H9 (cell line): ENCODE measurements around the gene SULF2. TPM values are rescaled to one million over a fixed set of nuclear protein-coding genes. Genes with fewer than 3 reads are reported as not detected.

Source experiments
- DNase-seq: peaks from one replicate; pipeline ENCODE4 v3.0.0-alpha.2; 2017
- H2AFZ ChIP-seq: one replicate; pipeline ENCODE4 v1.6.1; 2013; ENCODE audit warnings: mild to moderate bottlenecking, low read length, control low read depth, moderate library complexity
- H2AK5ac ChIP-seq: 2 replicates; pipeline ENCODE4 v1.6.1; 2013; ENCODE audit warnings: low read length, control low read depth, mixed read lengths; ENCODE audit not compliant: insufficient read length
- H2BK120ac ChIP-seq: one replicate; pipeline ENCODE4 v1.6.1; 2013; ENCODE audit warnings: low read depth, mild to moderate bottlenecking, low read length, control low read depth, inconsistent platforms; ENCODE audit not compliant: poor library complexity, severe bottlenecking
- H2BK12ac ChIP-seq: 2 replicates; pipeline ENCODE4 v1.6.1; 2013; ENCODE audit warnings: low read length, control low read depth, mixed read lengths, low read depth; ENCODE audit not compliant: insufficient read length
- H2BK15ac ChIP-seq: 2 replicates; pipeline ENCODE4 v1.6.1; 2013; ENCODE audit warnings: low read depth, low read length, control low read depth
- H2BK20ac ChIP-seq: one replicate; pipeline ENCODE4 v1.6.1; 2013; ENCODE audit warnings: low read depth, mild to moderate bottlenecking, low read length, control low read depth, inconsistent platforms; ENCODE audit not compliant: poor library complexity, severe bottlenecking
- H2BK5ac ChIP-seq: 2 replicates; pipeline ENCODE4 v1.6.1; 2013; ENCODE audit warnings: low read length, control low read depth, mixed read lengths; ENCODE audit not compliant: insufficient read length
- H3K14ac ChIP-seq: 2 replicates; pipeline ENCODE4 v1.6.1; 2013; ENCODE audit warnings: low read length, control low read depth; ENCODE audit not compliant: insufficient read depth
- H3K18ac ChIP-seq: 2 replicates; pipeline ENCODE4 v1.6.1; 2013; ENCODE audit warnings: low read depth, mild to moderate bottlenecking, mixed read lengths, low read length, control low read depth; ENCODE audit not compliant: insufficient read length
- H3K23ac ChIP-seq: 2 replicates; pipeline ENCODE4 v1.6.1; 2013; ENCODE audit warnings: low read length, control low read depth, mixed read lengths, low read depth; ENCODE audit not compliant: insufficient read length
- H3K23me2 ChIP-seq: 2 replicates; pipeline ENCODE4 v1.6.1; 2013; ENCODE audit warnings: low read depth, mild to moderate bottlenecking, mixed read lengths, low read length, control low read depth; ENCODE audit not compliant: insufficient read length, poor library complexity, severe bottlenecking
- H3K27ac ChIP-seq: 2 replicates; pipeline ENCODE4 v1.5.1; 2013; ENCODE audit warnings: low read length, control low read depth, mixed read lengths, low read depth; ENCODE audit not compliant: insufficient read length
- H3K27me3 ChIP-seq: 2 replicates; pipeline ENCODE4 v1.6.1; 2013; ENCODE audit warnings: low read length, control low read depth, inconsistent platforms; ENCODE audit not compliant: insufficient read depth
- H3K4ac ChIP-seq: 2 replicates; pipeline ENCODE4 v1.6.1; 2013; ENCODE audit warnings: low read depth, mild to moderate bottlenecking, control low read depth, inconsistent platforms, low read length, moderate library complexity
- H3K4me1 ChIP-seq: 2 replicates; pipeline ENCODE4 v1.6.1; 2013; ENCODE audit warnings: low read length, control low read depth, inconsistent platforms; ENCODE audit not compliant: insufficient read depth
- H3K4me2 ChIP-seq: 2 replicates; pipeline ENCODE4 v1.6.1; 2013; ENCODE audit warnings: low read length, control low read depth, mixed read lengths; ENCODE audit not compliant: insufficient read length, insufficient read depth
- H3K56ac ChIP-seq: 2 replicates; pipeline ENCODE4 v1.6.1; 2013; ENCODE audit warnings: low read depth, mild to moderate bottlenecking, mixed read lengths, low read length, control low read depth; ENCODE audit not compliant: insufficient read length
- H3K79me1 ChIP-seq: 2 replicates; pipeline ENCODE4 v1.6.1; 2013; ENCODE audit warnings: low read depth, mild to moderate bottlenecking, moderate library complexity, low read length, control low read depth, inconsistent platforms; ENCODE audit not compliant: insufficient read depth, poor library complexity, severe bottlenecking
- H3K79me2 ChIP-seq: 2 replicates; pipeline ENCODE4 v1.6.1; 2013; ENCODE audit warnings: low read length, control low read depth, inconsistent platforms; ENCODE audit not compliant: insufficient read depth
- H3K9ac ChIP-seq: 2 replicates; pipeline ENCODE4 v1.6.1; 2013; ENCODE audit warnings: low read length, control low read depth, mixed read lengths; ENCODE audit not compliant: insufficient read length; ENCODE audit errors: extremely low read depth
- H3K9me3 ChIP-seq: one replicate; pipeline ENCODE4 v1.6.1; 2013; ENCODE audit warnings: low read depth, low read length, inconsistent platforms; ENCODE audit not compliant: control insufficient read depth
- H3T11ph ChIP-seq: one replicate; pipeline ENCODE4 v1.6.1; 2013; ENCODE audit warnings: mild to moderate bottlenecking, low read length, control low read depth, inconsistent platforms
- H4K20me1 ChIP-seq: one replicate; pipeline ENCODE4 v1.6.1; 2013; ENCODE audit not compliant: control insufficient read depth, insufficient read length, insufficient read depth
- H4K5ac ChIP-seq: 2 replicates; pipeline ENCODE4 v1.6.1; 2013; ENCODE audit warnings: low read depth, mild to moderate bottlenecking, mixed read lengths, low read length, control low read depth; ENCODE audit not compliant: insufficient read length
- H4K8ac ChIP-seq: replicated peaks from 2 replicates; pipeline ENCODE4 v1.6.1; 2013; ENCODE audit warnings: low read length, control low read depth, mixed read lengths, low read depth; ENCODE audit not compliant: insufficient read length
- H4K91ac ChIP-seq: 2 replicates; pipeline ENCODE4 v1.6.1; 2013; ENCODE audit warnings: low read depth, mild to moderate bottlenecking, moderate library complexity, mixed read lengths, low read length, control low read depth; ENCODE audit not compliant: insufficient read length
- H3K27ac Mint-ChIP-seq, 3 experiments: 2 replicates in 2 of 3; 3 replicates in 1 of 3; pipeline ENCODE4 v1.8.0; 2020 to 2021; ENCODE audit warnings: mixed read lengths in 3 of 3, mild to moderate bottlenecking in 1 of 3, moderate library complexity in 1 of 3
- H3K27me3 Mint-ChIP-seq: 2 replicates; pipeline ENCODE4 v1.8.0; 2021; ENCODE audit warnings: low read depth, mild to moderate bottlenecking, moderate library complexity, mixed read lengths
- H3K36me3 Mint-ChIP-seq, 3 experiments: 2 replicates in 2 of 3; 3 replicates in 1 of 3; pipeline ENCODE4 v1.8.0; 2020 to 2021; ENCODE audit warnings: low read depth in 3 of 3, mixed read lengths in 3 of 3; ENCODE audit not compliant: insufficient read depth in 1 of 3
- H3K4me1 Mint-ChIP-seq, 2 experiments: 2 replicates each; pipeline ENCODE4 v1.8.0; 2020; ENCODE audit warnings: mixed read lengths in 2 of 2
- H3K4me3 Mint-ChIP-seq, 2 experiments: 2 replicates in 1 of 2; 3 replicates in 1 of 2; pipeline ENCODE4 v1.8.0; 2020 to 2021; ENCODE audit warnings: mild to moderate bottlenecking in 2 of 2, mixed read lengths in 2 of 2, moderate library complexity in 1 of 2
- H3K9me3 Mint-ChIP-seq, 2 experiments: 2 replicates in 1 of 2; 3 replicates in 1 of 2; pipeline ENCODE4 v1.8.0; 2020; ENCODE audit warnings: mild to moderate bottlenecking in 2 of 2, mixed read lengths in 2 of 2, moderate library complexity in 1 of 2
- WGBS: extraction: QIAGEN DNeasy Blood & Tissue Kit; methylation state at CpG from one replicate; pipeline ENCODE4 v1.1.7; 2013; ENCODE audit warnings: missing lambda C conversion rate, low lambda C conversion rate, mixed read lengths; ENCODE audit not compliant: insufficient read length; ENCODE audit errors: extremely low coverage; 5-methylcytosine and 5-hydroxymethylcytosine counted together
- total RNA-seq: library from RNA; stranded (reverse); gene quantifications from 2 replicates; pipeline ENCODE4 v1.2.1, GENCODE V29; 2021
- TF ChIP-seq, protein P1 (sequence below): fragments of 200-600 bp; sonication (generic); conservative IDR thresholded peaks from 3 replicates; pipeline ENCODE4 v1.8.0; 2021; ENCODE audit warnings: antibody characterized with exemption, mild to moderate bottlenecking

SULF2 gene
- total RNA-seq, 1 experiment from 2014 or later, result 31.2 TPM

DNA sequence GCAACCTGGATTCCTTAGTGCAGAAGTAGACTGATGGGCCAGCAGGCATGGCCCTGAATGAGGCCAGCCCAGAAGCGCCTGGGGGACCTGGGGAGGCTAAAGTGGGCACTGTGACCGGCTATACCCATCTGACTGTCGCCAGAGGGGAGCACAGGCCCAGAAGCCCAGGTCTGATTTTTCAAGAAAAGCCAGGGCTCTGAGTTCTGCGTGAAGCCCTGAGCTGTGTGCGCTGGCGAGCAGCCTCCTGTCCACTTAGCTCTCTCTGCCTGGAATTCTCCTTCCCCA lies 111.7 kb downstream of the SULF2 start:
- Histone ChIP-seq H2BK5ac (no peak overlapping the region), H3K14ac (no peak overlapping the region), H3K9ac (no peak overlapping the region), H4K8ac (no peak overlapping the region), H4K5ac (no peak overlapping the region), H2BK120ac (no peak overlapping the region), H2AFZ (no peak overlapping the region), H3K79me2 (no peaks in the 10 kb centered on the region), H2BK15ac (no peak overlapping the region), H3K27ac (no peak overlapping the region), H2BK20ac (no peak overlapping the region), H4K20me1 (no peaks in the 10 kb centered on the region), H3K4me1 (no peaks in the 10 kb centered on the region), H3K9me3 (no peaks in the 10 kb centered on the region), H2AK5ac (no peak overlapping the region), H3T11ph (no peak overlapping the region), H3K18ac (no peak overlapping the region), H3K4ac (no peak overlapping the region), H4K91ac (no peak overlapping the region), H3K23ac (no peak overlapping the region), H2BK12ac (no peak overlapping the region), H3K23me2 (no peaks in the 10 kb centered on the region), H3K4me2 (no peak overlapping the region), H3K79me1 (no peaks in the 10 kb centered on the region), H3K27me3 (no peaks in the 10 kb centered on the region), H3K56ac (no peak overlapping the region)
- TF ChIP-seq, protein P1, sequence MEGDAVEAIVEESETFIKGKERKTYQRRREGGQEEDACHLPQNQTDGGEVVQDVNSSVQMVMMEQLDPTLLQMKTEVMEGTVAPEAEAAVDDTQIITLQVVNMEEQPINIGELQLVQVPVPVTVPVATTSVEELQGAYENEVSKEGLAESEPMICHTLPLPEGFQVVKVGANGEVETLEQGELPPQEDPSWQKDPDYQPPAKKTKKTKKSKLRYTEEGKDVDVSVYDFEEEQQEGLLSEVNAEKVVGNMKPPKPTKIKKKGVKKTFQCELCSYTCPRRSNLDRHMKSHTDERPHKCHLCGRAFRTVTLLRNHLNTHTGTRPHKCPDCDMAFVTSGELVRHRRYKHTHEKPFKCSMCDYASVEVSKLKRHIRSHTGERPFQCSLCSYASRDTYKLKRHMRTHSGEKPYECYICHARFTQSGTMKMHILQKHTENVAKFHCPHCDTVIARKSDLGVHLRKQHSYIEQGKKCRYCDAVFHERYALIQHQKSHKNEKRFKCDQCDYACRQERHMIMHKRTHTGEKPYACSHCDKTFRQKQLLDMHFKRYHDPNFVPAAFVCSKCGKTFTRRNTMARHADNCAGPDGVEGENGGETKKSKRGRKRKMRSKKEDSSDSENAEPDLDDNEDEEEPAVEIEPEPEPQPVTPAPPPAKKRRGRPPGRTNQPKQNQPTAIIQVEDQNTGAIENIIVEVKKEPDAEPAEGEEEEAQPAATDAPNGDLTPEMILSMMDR, result no peak
- Mint-ChIP-seq H3K27ac (peak overlapping the region in 2 of 3 experiments; percentile 46 to 80; a peak in 2 of 7 replicates), H3K36me3 (peaks cover 0 to 4% (median 0%) of the 10 kb centered on the region in 3 experiments; a peak in 1 of 7 replicates), H3K4me1 (peaks cover 4 to 17% of the 10 kb centered on the region in 2 experiments), H3K27me3 (no peaks in the 10 kb centered on the region; the same call in none of the 2 replicates), H3K4me3 (peak overlapping the region in 1 of 2 experiments; percentile 63; a peak in 1 of 5 replicates), H3K9me3 (peaks cover 0 to 2% of the 10 kb centered on the region in 2 experiments; a peak in 1 of 5 replicates)
- no peak for DNase-seq
- no CpG with 5 or more reads among the region's 6 CpGs for WGBS
